Activated T-cell treated with anti-CD3 and anti-CD28 coated beads, Interleukin-2, amount 50 U/mL, for 48 hours (primary cell): ENCODE results near the gene FAM161A.

ENCODE experiments used
- DNase-seq, 2 experiments: peaks; one replicate each; pipeline ENCODE4 v3.0.0-alpha.2; 2020

The FAM161A gene

GRCh38 chr2:61784643-61785042 is 69.2 kb downstream of the FAM161A start:
- DNase-seq, result no peak

- no peak for DNase-seq
Observed at GRCh38 chr2:61775956-61776570, 77.8 kb downstream of the FAM161A start.
